ENCODE data around the gene NCAN. TPM values are rescaled to one million over a fixed set of nuclear protein-coding genes. Genes with fewer than 3 reads are reported as not detected.

Gene NCAN
- total and polyA plus RNA-seq, 9 of the 15 experiments (the other 6 are each of a cell fraction or from before 2014, with no cell fraction given): 0.04 TPM; not detected in 8

DNA sequence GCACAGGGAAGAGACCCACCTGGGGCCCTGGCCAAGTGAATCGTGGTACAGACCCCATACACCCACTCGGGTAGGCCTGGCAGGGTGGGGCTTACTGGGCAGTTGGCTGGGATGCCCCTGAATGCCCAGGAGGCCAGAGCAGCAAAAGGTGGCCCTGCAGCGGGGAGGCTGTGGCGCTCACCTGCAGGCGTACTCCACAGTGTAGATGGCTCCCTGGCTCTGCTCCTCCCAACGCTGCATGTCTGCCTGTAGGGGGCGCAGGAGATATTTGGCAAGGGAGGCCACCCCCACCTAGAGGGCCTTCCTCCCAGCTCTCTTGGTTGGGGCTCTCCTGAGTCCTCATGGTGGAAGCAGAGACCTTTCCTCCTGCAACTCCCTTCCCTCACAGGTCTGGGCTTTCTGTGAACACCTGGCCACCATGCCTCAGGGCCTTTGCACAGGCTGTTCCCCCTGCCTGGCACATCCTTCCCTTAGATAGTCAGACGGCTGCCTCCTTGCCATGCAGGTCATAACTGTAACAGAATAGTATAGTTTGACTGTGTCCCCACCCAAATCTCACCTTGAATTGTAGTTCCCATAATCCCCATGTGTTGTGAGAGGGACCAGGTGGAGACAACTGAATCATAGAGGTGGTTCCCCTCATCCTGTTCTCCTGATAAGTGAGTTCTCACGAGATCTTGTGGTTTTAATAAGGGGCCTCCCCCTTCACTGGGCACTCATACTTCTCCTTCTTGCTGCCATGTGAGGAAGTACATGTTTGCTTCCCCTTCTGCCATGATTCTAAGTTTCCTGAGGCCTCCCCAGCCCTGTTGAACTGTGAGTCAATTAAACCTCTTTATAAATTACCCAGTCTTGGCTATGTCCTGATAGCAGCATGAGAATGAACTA, 25.7 kb upstream of the NCAN start (continued):
- TF ChIP-seq, protein P1, sequence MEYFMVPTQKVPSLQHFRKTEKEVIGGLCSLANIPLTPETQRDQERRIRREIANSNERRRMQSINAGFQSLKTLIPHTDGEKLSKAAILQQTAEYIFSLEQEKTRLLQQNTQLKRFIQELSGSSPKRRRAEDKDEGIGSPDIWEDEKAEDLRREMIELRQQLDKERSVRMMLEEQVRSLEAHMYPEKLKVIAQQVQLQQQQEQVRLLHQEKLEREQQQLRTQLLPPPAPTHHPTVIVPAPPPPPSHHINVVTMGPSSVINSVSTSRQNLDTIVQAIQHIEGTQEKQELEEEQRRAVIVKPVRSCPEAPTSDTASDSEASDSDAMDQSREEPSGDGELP (CRISPR knock-in tag; IDR thresholded peaks at IDR 0.05; ENCODE audit: borderline replicate concordance): peak; percentile 31; the same call in 1 of the 2 replicates
- peak; percentile 75; the same call in 1 of the 2 replicates for TF ChIP-seq SMARCA5 (IDR thresholded peaks at IDR 0.05)
- TF ChIP-seq ZNF12 (CRISPR knock-in tag; IDR thresholded peaks at IDR 0.05): no peak
- TF ChIP-seq, protein P2, sequence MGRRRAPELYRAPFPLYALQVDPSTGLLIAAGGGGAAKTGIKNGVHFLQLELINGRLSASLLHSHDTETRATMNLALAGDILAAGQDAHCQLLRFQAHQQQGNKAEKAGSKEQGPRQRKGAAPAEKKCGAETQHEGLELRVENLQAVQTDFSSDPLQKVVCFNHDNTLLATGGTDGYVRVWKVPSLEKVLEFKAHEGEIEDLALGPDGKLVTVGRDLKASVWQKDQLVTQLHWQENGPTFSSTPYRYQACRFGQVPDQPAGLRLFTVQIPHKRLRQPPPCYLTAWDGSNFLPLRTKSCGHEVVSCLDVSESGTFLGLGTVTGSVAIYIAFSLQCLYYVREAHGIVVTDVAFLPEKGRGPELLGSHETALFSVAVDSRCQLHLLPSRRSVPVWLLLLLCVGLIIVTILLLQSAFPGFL (CRISPR knock-in tag; IDR thresholded peaks at IDR 0.05): no peak
- TF ChIP-seq POU5F1 (IDR thresholded peaks at IDR 0.05; ENCODE audit: borderline replicate concordance, low read depth, low read length, partially characterized antibody): no peak
- TF ChIP-seq, protein P3, sequence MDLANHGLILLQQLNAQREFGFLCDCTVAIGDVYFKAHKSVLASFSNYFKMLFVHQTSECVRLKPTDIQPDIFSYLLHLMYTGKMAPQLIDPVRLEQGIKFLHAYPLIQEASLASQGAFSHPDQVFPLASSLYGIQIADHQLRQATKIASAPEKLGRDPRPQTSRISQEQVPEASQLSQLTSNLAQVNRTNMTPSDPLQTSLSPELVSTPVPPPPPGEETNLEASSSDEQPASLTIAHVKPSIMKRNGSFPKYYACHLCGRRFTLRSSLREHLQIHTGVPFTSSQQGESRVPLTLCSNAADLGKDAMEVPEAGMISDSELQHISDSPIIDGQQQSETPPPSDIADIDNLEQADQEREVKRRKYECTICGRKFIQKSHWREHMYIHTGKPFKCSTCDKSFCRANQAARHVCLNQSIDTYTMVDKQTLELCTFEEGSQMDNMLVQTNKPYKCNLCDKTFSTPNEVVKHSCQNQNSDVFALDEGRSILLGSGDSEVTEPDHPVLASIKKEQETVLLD (IDR thresholded peaks at IDR 0.05): no peak
- TF ChIP-seq CBX1 (IDR thresholded peaks at IDR 0.05; ENCODE audit: low read depth): 0 out of 2 replicates have a peak, but pooled peaks have one; percentile 35
- TF ChIP-seq NFIX (CRISPR knock-in tag; IDR thresholded peaks at IDR 0.05; ENCODE audit: low read depth): no peak
- peak; percentile 74 for TF ChIP-seq TEAD4 (IDR thresholded peaks at IDR 0.05; ENCODE audit: low read length)
- peak; percentile 61; the same call in 1 of the 2 replicates for TF ChIP-seq TEAD4 (CRISPR knock-in tag; IDR thresholded peaks at IDR 0.05; ENCODE audit: borderline replicate concordance)
- TF ChIP-seq MEF2D (tag; conservative IDR thresholded peaks at IDR 0.05; ENCODE audit: low read depth): no peak
- TF ChIP-seq ZFP36 (IDR thresholded peaks at IDR 0.05; ENCODE audit: low read depth, low read length, partially characterized antibody): no peak
- no peak for TF ChIP-seq GTF2F1 (IDR thresholded peaks at IDR 0.05; ENCODE audit: low read depth, low read length)
- TF ChIP-seq SMARCC2 (IDR thresholded peaks at IDR 0.05; ENCODE audit: low read depth): no peak
- TF ChIP-seq, protein P4, sequence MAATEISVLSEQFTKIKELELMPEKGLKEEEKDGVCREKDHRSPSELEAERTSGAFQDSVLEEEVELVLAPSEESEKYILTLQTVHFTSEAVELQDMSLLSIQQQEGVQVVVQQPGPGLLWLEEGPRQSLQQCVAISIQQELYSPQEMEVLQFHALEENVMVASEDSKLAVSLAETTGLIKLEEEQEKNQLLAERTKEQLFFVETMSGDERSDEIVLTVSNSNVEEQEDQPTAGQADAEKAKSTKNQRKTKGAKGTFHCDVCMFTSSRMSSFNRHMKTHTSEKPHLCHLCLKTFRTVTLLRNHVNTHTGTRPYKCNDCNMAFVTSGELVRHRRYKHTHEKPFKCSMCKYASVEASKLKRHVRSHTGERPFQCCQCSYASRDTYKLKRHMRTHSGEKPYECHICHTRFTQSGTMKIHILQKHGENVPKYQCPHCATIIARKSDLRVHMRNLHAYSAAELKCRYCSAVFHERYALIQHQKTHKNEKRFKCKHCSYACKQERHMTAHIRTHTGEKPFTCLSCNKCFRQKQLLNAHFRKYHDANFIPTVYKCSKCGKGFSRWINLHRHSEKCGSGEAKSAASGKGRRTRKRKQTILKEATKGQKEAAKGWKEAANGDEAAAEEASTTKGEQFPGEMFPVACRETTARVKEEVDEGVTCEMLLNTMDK (IDR thresholded peaks at IDR 0.05; ENCODE audit: borderline replicate concordance, insufficient read depth, low read depth, low read length, poor library complexity, severe bottlenecking): peak; percentile 84
- TF ChIP-seq PCBP2 (IDR thresholded peaks at IDR 0.05; ENCODE audit: low read depth, low read length, poor library complexity, severe bottlenecking): no peak
- no peak for TF ChIP-seq ETV5 (CRISPR knock-in tag; IDR thresholded peaks at IDR 0.05; ENCODE audit: low read depth)
- TF ChIP-seq OTX1 (CRISPR knock-in tag; IDR thresholded peaks at IDR 0.05): no peak
- TF ChIP-seq TEAD1 (CRISPR knock-in tag; IDR thresholded peaks at IDR 0.05): peak; percentile 89 to 99; a peak in 3 of 4 replicates
- TF ChIP-seq, protein P5, sequence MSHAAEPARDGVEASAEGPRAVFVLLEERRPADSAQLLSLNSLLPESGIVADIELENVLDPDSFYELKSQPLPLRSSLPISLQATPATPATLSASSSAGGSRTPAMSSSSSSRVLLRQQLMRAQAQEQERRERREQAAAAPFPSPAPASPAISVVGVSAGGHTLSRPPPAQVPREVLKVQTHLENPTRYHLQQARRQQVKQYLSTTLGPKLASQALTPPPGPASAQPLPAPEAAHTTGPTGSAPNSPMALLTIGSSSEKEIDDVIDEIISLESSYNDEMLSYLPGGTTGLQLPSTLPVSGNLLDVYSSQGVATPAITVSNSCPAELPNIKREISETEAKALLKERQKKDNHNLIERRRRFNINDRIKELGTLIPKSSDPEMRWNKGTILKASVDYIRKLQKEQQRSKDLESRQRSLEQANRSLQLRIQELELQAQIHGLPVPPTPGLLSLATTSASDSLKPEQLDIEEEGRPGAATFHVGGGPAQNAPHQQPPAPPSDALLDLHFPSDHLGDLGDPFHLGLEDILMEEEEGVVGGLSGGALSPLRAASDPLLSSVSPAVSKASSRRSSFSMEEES (CRISPR knock-in tag; IDR thresholded peaks at IDR 0.05): no peak

All from K562 (cell line).